C4-2B (cell line): ENCODE data around the gene LMF1.
"Not testable (repeated sequence)": the region's sequence is repeated elsewhere in the genome, so short reads cannot be mapped to it uniquely, and the experiment has no call there.

Experiments used
- H3K27ac ChIP-seq: fragments of 450-650 bp; 2 replicates; pipeline ENCODE4 v1.5.1; 2017
- ZFX ChIP-seq: fragments of 450-650 bp; IDR thresholded peaks from 2 replicates; pipeline ENCODE4 v1.6.1; 2017
- TF ChIP-seq, protein P1 (sequence below): fragments of 450-650 bp; conservative IDR thresholded peaks from 2 replicates; pipeline ENCODE4 v1.5.1; 2017; ENCODE audit warnings: mild to moderate bottlenecking

Gene LMF1

DNA sequence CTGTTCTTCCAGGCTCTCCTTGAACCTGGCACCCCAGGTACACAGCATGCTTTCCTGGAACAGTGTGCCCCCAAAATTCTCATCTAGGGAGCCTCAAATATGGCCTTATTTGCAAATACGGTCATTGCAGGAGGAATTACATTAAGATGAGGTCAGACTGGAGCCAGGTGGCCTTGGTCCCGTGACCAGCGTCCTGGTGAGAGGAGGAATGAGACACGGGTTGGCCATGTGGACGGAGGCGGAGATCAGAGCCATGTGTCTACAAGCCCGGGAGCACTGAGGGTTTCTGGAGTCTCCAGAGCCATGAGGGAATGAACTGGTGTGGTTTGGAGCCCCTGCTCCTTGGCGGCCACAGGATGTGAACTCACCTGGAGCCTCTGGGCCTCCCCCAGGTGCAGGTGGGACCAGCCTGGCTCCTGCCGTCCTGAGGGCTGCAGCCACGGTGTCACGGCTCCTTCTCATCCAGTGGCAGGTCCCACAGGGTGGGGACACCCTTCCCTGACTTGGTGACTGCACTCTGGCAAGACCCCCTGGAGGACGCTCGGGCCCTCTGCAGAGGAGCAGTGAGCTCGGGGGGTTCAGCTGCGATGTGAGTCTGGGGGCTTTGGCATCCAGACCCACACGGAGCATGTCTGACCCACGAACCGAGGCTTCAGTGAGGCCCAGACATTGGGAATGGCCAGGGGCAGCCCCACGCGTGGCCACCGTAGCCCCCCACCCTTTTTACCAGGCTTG lies 148.4 kb downstream of the LMF1 start:
- no peak overlapping the region for H3K27ac ChIP-seq
- TF ChIP-seq, protein P1, sequence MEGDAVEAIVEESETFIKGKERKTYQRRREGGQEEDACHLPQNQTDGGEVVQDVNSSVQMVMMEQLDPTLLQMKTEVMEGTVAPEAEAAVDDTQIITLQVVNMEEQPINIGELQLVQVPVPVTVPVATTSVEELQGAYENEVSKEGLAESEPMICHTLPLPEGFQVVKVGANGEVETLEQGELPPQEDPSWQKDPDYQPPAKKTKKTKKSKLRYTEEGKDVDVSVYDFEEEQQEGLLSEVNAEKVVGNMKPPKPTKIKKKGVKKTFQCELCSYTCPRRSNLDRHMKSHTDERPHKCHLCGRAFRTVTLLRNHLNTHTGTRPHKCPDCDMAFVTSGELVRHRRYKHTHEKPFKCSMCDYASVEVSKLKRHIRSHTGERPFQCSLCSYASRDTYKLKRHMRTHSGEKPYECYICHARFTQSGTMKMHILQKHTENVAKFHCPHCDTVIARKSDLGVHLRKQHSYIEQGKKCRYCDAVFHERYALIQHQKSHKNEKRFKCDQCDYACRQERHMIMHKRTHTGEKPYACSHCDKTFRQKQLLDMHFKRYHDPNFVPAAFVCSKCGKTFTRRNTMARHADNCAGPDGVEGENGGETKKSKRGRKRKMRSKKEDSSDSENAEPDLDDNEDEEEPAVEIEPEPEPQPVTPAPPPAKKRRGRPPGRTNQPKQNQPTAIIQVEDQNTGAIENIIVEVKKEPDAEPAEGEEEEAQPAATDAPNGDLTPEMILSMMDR = no peak

DNA sequence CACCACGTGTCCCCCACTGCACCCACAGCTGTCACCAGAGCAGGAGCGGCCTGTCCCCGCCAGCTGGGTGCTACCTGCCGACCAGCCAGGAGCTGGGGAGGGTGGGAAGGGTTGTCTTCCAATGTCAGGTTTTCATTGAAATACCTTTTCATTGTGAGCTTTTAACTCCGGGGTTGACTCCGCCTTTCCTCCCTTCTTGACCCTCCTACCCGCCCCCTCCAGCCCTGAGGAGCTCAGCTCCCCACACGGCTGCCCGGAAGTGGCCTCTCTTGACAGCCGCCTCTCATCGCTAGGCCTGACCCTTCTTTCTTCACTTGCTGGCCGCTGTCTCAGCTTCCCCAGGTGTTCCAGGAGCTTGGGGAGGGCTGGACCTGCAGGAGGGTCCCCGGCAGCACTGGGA lies 149.0 kb downstream of the LMF1 start:
- H3K27ac ChIP-seq = no peak overlapping the region
- TF ChIP-seq ZFX = no peak
- TF ChIP-seq, protein P1 = no peak

DNA sequence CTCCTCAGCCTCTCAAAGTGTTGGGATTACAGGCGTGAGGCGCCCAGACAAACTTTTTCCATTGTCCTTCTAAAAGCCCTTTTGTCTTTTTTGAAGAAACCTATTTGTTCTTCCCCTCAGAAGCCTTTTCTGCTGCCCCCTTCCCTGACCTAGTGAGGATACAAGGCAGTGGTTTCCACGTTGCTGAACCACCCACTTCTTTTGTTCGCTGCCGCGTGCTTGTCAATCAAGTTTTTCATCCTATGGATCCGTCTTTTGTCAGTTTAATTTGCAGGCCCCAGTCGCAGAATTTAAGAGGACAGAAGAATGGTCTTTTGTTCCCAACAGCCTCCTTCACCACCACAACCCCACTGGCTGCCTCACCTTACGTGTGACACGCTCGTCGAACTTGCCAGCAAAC lies 150.0 kb downstream of the LMF1 start:
- TF ChIP-seq ZFX = no peak
- TF ChIP-seq, protein P1 = no peak
- no peak overlapping the region for H3K27ac ChIP-seq

GRCh38 chr16:820044-820408 lies 150.8 kb downstream of the LMF1 start:
- H3K27ac ChIP-seq = not testable (repeated sequence)

- H3K27ac ChIP-seq = no peak overlapping the region
- TF ChIP-seq ZFX = no peak
- TF ChIP-seq, protein P1 = no peak
Measured at GRCh38 chr16:819336-820043, 151.3 kb downstream of the LMF1 start.

- TF ChIP-seq, protein P1 = no peak
- TF ChIP-seq ZFX = no peak
- H3K27ac ChIP-seq = no peak overlapping the region
Measured at GRCh38 chr16:818592-818991, 152.2 kb downstream of the LMF1 start.

DNA sequence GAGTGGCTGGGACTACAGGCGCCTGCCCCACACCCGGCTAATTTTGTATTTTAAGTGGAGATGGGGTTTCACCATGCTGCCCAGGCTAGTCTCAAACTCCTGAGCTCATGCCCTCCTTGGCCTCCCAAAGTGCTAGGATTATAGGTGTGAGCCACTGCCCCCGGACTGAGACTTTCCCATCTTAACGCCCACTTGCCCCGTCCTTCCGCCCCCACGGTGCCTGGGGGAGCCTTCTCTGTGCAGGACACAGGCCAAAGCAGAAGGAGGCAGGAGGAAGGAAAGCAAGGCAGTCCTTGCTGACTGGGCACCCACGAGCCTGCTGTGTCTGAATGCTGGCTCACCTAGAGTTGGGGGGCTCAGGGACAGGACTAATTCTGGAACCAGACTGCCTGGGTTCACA lies 152.7 kb downstream of the LMF1 start:
- TF ChIP-seq, protein P1 = no peak
- TF ChIP-seq ZFX = no peak

More for the DNA sequence above, 152.7 kb downstream of the LMF1 start:
- H3K27ac ChIP-seq = no peak overlapping the region
